22Rv1 (cell line): ENCODE data around the gene CPA3.

Experiments used
- CTCF ChIP-seq: fragments of 450-650 bp; IDR thresholded peaks from 2 replicates; pipeline ENCODE4 v1.5.1; 2017; ENCODE audit warnings: mild to moderate bottlenecking
- ZFX ChIP-seq: fragments of 450-650 bp; IDR thresholded peaks from 2 replicates; pipeline ENCODE4 v1.6.1; 2017; ENCODE audit warnings: antibody characterized with exemption, borderline replicate concordance

- TF ChIP-seq CTCF (no peak), ZFX (no peak)
These were observed 37.1 kb downstream of the CPA3 start for GRCh38 chr3:148901987-148902791.
